Measurements from ENCODE around the gene TRNAU1AP. TPM values are rescaled to one million over a fixed set of nuclear protein-coding genes. Genes with fewer than 3 reads are reported as not detected.
"Not testable (repeated sequence)": the region's sequence is repeated elsewhere in the genome, so short reads cannot be mapped to it uniquely, and the experiment has no call there.

TRNAU1AP gene
- total RNA-seq, 1 donor from 2014 or later, result 15.1 TPM

DNA sequence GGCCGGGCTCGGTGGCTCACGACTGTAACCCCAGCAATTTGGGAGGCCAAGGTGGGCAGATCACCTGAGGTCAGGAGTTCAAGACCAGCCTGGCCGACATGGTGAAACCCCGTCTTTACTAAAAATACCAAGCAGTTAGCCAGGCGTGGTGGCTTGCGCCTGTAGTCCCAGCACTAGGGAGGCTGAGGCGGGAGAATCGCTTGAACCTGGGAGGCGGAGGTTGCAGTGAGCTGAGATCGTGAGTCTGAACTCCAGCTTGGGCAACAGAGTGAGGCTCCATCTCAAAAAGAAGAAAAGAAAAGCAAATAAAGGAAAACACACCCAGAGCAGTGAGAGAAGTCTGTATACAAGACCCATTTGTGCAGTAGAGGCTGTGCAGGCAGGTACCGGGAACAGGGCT lies 32.1 kb upstream of the TRNAU1AP start:
- not testable (repeated sequence) for H3K4me3 ChIP-seq (ENCODE audit: low read length in 3 of 3)

GRCh38 chr1:28521502-28522164 lies 31.3 kb upstream of the TRNAU1AP start:
- no peaks in the 10 kb centered on the region for H3K36me3 ChIP-seq (ENCODE audit: control insufficient read depth in 3 of 3, insufficient read depth in 3 of 3, low read length in 3 of 3)
- H3K4me1 ChIP-seq (ENCODE audit: control insufficient read depth in 3 of 3, insufficient read depth in 3 of 3, low read length in 3 of 3), result peaks cover 16 to 18% (median 17%) of the 10 kb centered on the region in 3 donors
- no peaks in the 10 kb centered on the region for H3K9me3 ChIP-seq (ENCODE audit: control insufficient read depth in 3 of 3, low read length in 3 of 3)
- H3K9ac ChIP-seq (ENCODE audit: low read depth in 1 of 3, low read length in 3 of 3), result no peak overlapping the region
- H3K4me3 ChIP-seq (ENCODE audit: low read length in 3 of 3), result no peak overlapping the region
- H3K27ac ChIP-seq (ENCODE audit: low read depth, low read length), result no peak overlapping the region
- H3K27me3 ChIP-seq (ENCODE audit: control insufficient read depth in 3 of 3, insufficient read depth in 3 of 3, low read length in 3 of 3), result no peaks in the 10 kb centered on the region

More for the DNA sequence above, 32.1 kb upstream of the TRNAU1AP start:
- not testable (repeated sequence) for H3K9ac ChIP-seq (ENCODE audit: low read depth in 1 of 3, low read length in 3 of 3); H3K9me3 ChIP-seq (ENCODE audit: control insufficient read depth in 3 of 3, low read length in 3 of 3); H3K36me3 ChIP-seq (ENCODE audit: control insufficient read depth in 3 of 3, insufficient read depth in 3 of 3, low read length in 3 of 3); H3K27ac ChIP-seq (ENCODE audit: low read depth, low read length); H3K27me3 ChIP-seq (ENCODE audit: control insufficient read depth in 3 of 3, insufficient read depth in 3 of 3, low read length in 3 of 3)
- H3K4me1 ChIP-seq (ENCODE audit: control insufficient read depth in 3 of 3, insufficient read depth in 3 of 3, low read length in 3 of 3), result peaks cover 16 to 18% (median 17%) of the 10 kb centered on the region in 3 donors

- H3K9me3 ChIP-seq (ENCODE audit: control insufficient read depth in 3 of 3, low read length in 3 of 3); H3K4me3 ChIP-seq (ENCODE audit: low read length in 3 of 3); H3K9ac ChIP-seq (ENCODE audit: low read depth in 1 of 3, low read length in 3 of 3); H3K36me3 ChIP-seq (ENCODE audit: control insufficient read depth in 3 of 3, insufficient read depth in 3 of 3, low read length in 3 of 3); H3K27me3 ChIP-seq (ENCODE audit: control insufficient read depth in 3 of 3, insufficient read depth in 3 of 3, low read length in 3 of 3); H3K27ac ChIP-seq (ENCODE audit: low read depth, low read length): not testable (repeated sequence)
- H3K4me1 ChIP-seq (ENCODE audit: control insufficient read depth in 3 of 3, insufficient read depth in 3 of 3, low read length in 3 of 3), result peaks cover 14 to 16% (median 14%) of the 10 kb centered on the region in 3 donors
Measured at GRCh38 chr1:28522537-28522936, 30.3 kb upstream of the TRNAU1AP start.

DNA sequence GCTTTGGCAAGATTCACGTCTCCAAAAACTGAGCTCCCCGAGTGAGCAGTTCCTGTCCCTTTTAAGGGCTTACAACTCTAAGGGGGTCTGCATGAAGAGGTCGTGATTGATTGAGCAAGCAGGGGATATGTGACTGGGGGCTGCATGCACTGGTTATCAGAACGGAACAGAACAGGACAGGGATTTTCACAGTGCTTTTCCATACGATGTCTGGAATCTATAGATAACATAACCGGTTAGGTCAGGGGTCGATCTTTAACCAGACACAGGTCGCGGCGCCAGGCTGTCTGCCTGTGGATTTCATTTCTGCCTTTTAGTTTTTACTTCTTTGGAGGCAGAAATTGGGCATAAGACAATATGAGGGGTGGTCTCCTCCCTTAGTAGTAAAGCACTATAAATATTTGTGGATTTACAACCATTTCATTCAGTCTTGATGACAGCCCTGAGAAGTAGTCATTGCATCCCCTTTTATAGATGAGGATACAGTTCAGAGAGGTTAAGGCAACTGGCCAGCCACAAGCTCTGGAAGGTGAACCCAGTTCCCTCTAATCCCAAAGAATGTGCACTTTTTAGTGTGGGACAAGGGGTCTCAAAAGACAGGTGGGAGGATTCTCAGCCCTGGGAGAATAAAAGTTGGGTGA lies 27.8 kb upstream of the TRNAU1AP start:
- H3K27ac ChIP-seq (ENCODE audit: low read depth, low read length); H3K4me1 ChIP-seq (ENCODE audit: control insufficient read depth in 3 of 3, insufficient read depth in 3 of 3, low read length in 3 of 3); H3K4me3 ChIP-seq (ENCODE audit: low read length in 3 of 3); H3K27me3 ChIP-seq (ENCODE audit: control insufficient read depth in 3 of 3, insufficient read depth in 3 of 3, low read length in 3 of 3); H3K9me3 ChIP-seq (ENCODE audit: control insufficient read depth in 3 of 3, low read length in 3 of 3); H3K36me3 ChIP-seq (ENCODE audit: control insufficient read depth in 3 of 3, insufficient read depth in 3 of 3, low read length in 3 of 3): not testable (repeated sequence)
- H3K9ac ChIP-seq (ENCODE audit: low read depth in 1 of 3, low read length in 3 of 3), result peak overlapping the region in 1 of 3 donors; percentile 20

GRCh38 chr1:28526886-28527285 lies 26.0 kb upstream of the TRNAU1AP start:
- Histone ChIP-seq H3K4me1 (ENCODE audit: control insufficient read depth in 3 of 3, insufficient read depth in 3 of 3, low read length in 3 of 3) (no peaks in the 10 kb centered on the region), H3K9me3 (ENCODE audit: control insufficient read depth in 3 of 3, low read length in 3 of 3) (no peaks in the 10 kb centered on the region), H3K36me3 (ENCODE audit: control insufficient read depth in 3 of 3, insufficient read depth in 3 of 3, low read length in 3 of 3) (peaks cover 1 to 6% (median 5%) of the 10 kb centered on the region in 3 donors), H3K4me3 (ENCODE audit: low read length in 3 of 3) (no peak overlapping the region), H3K27ac (ENCODE audit: low read depth, low read length) (no peak overlapping the region), H3K9ac (ENCODE audit: low read depth in 1 of 3, low read length in 3 of 3) (no peak overlapping the region), H3K27me3 (ENCODE audit: control insufficient read depth in 3 of 3, insufficient read depth in 3 of 3, low read length in 3 of 3) (no peaks in the 10 kb centered on the region)

DNA sequence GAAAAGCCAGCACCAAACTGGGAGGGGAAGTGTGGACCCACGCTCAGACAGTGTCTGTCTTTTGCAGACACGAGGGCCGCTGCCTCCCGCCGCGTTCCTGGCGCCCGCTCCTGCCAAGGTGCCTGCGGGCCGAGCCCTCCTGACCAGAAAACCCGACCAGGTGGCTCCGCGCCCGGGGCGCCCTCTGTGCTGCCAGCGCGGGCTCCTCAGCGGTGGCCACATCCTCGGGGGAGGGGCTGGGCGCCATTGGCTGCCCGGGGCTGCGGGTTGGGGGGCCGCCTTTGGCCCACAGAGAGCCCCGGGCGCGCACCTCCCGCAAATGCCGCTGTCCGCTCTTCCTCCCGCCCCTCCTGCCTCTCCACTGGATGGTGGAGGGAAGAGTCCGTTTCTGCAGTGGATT lies 22.4 kb upstream of the TRNAU1AP start:
- no peak overlapping the region for H3K27ac ChIP-seq (ENCODE audit: low read depth, low read length)
- H3K27me3 ChIP-seq (ENCODE audit: control insufficient read depth in 3 of 3, insufficient read depth in 3 of 3, low read length in 3 of 3), result no peaks in the 10 kb centered on the region
- no peak overlapping the region for H3K9ac ChIP-seq (ENCODE audit: low read depth in 1 of 3, low read length in 3 of 3)
- peaks cover 10 to 18% (median 16%) of the 10 kb centered on the region in 3 donors for H3K36me3 ChIP-seq (ENCODE audit: control insufficient read depth in 3 of 3, insufficient read depth in 3 of 3, low read length in 3 of 3)
- H3K9me3 ChIP-seq (ENCODE audit: control insufficient read depth in 3 of 3, low read length in 3 of 3), result no peaks in the 10 kb centered on the region
- no peaks in the 10 kb centered on the region for H3K4me1 ChIP-seq (ENCODE audit: control insufficient read depth in 3 of 3, insufficient read depth in 3 of 3, low read length in 3 of 3)
- H3K4me3 ChIP-seq (ENCODE audit: low read length in 3 of 3), result no peak overlapping the region

- no peak overlapping the region for H3K4me3 ChIP-seq (ENCODE audit: low read length in 3 of 3)
- no peaks in the 10 kb centered on the region for H3K27me3 ChIP-seq (ENCODE audit: control insufficient read depth in 3 of 3, insufficient read depth in 3 of 3, low read length in 3 of 3)
- no peak overlapping the region for H3K9ac ChIP-seq (ENCODE audit: low read depth in 1 of 3, low read length in 3 of 3)
- peaks cover 26 to 44% (median 40%) of the 10 kb centered on the region in 3 donors for H3K36me3 ChIP-seq (ENCODE audit: control insufficient read depth in 3 of 3, insufficient read depth in 3 of 3, low read length in 3 of 3)
- no peak overlapping the region for H3K27ac ChIP-seq (ENCODE audit: low read depth, low read length)
- H3K9me3 ChIP-seq (ENCODE audit: control insufficient read depth in 3 of 3, low read length in 3 of 3), result no peaks in the 10 kb centered on the region
- no peaks in the 10 kb centered on the region for H3K4me1 ChIP-seq (ENCODE audit: control insufficient read depth in 3 of 3, insufficient read depth in 3 of 3, low read length in 3 of 3)
Measured at GRCh38 chr1:28534671-28535070, 18.2 kb upstream of the TRNAU1AP start.

GRCh38 chr1:28535180-28535579 lies 17.7 kb upstream of the TRNAU1AP start:
- Histone ChIP-seq H3K4me1 (ENCODE audit: control insufficient read depth in 3 of 3, insufficient read depth in 3 of 3, low read length in 3 of 3) (no peaks in the 10 kb centered on the region), H3K27ac (ENCODE audit: low read depth, low read length) (no peak overlapping the region), H3K4me3 (ENCODE audit: low read length in 3 of 3) (no peak overlapping the region), H3K9me3 (ENCODE audit: control insufficient read depth in 3 of 3, low read length in 3 of 3) (no peaks in the 10 kb centered on the region), H3K27me3 (ENCODE audit: control insufficient read depth in 3 of 3, insufficient read depth in 3 of 3, low read length in 3 of 3) (no peaks in the 10 kb centered on the region), H3K9ac (ENCODE audit: low read depth in 1 of 3, low read length in 3 of 3) (no peak overlapping the region), H3K36me3 (ENCODE audit: control insufficient read depth in 3 of 3, insufficient read depth in 3 of 3, low read length in 3 of 3) (peaks cover 26 to 42% (median 40%) of the 10 kb centered on the region in 3 donors)

GRCh38 chr1:28537457-28538199 lies 15.3 kb upstream of the TRNAU1AP start:
- no peaks in the 10 kb centered on the region for H3K27me3 ChIP-seq (ENCODE audit: control insufficient read depth in 3 of 3, insufficient read depth in 3 of 3, low read length in 3 of 3)
- H3K4me3 ChIP-seq (ENCODE audit: low read length in 3 of 3), result no peak overlapping the region
- peaks cover 21 to 32% (median 32%) of the 10 kb centered on the region in 3 donors for H3K36me3 ChIP-seq (ENCODE audit: control insufficient read depth in 3 of 3, insufficient read depth in 3 of 3, low read length in 3 of 3)
- no peaks in the 10 kb centered on the region for H3K4me1 ChIP-seq (ENCODE audit: control insufficient read depth in 3 of 3, insufficient read depth in 3 of 3, low read length in 3 of 3)
- no peak overlapping the region for H3K27ac ChIP-seq (ENCODE audit: low read depth, low read length)
- H3K9ac ChIP-seq (ENCODE audit: low read depth in 1 of 3, low read length in 3 of 3), result no peak overlapping the region
- H3K9me3 ChIP-seq (ENCODE audit: control insufficient read depth in 3 of 3, low read length in 3 of 3), result no peaks in the 10 kb centered on the region

DNA sequence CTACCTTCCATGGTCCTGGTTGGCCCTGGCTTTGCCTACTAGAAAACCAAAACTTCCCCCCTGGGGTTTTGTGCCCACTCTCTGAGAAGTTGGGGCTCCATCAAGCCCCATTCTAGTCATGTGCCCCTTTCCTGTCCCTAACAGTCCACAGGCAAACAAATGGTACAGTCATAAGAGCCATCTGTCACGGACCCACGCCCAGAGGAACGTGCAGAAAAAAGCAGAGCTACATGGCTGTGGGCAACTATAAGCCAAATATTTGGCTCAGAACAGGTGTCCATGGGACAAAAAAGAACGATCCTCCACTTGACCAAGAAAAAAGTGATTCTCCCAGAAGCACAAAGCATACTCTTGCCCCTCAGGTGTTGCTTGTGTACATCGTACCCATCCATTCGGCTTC lies 14.6 kb upstream of the TRNAU1AP start:
- Histone ChIP-seq H3K9me3 (ENCODE audit: control insufficient read depth in 3 of 3, low read length in 3 of 3) (no peaks in the 10 kb centered on the region), H3K4me1 (ENCODE audit: control insufficient read depth in 3 of 3, insufficient read depth in 3 of 3, low read length in 3 of 3) (no peaks in the 10 kb centered on the region), H3K4me3 (ENCODE audit: low read length in 3 of 3) (no peak overlapping the region), H3K36me3 (ENCODE audit: control insufficient read depth in 3 of 3, insufficient read depth in 3 of 3, low read length in 3 of 3) (peaks cover 21 to 32% (median 32%) of the 10 kb centered on the region in 3 donors), H3K27me3 (ENCODE audit: control insufficient read depth in 3 of 3, insufficient read depth in 3 of 3, low read length in 3 of 3) (no peaks in the 10 kb centered on the region), H3K9ac (ENCODE audit: low read depth in 1 of 3, low read length in 3 of 3) (no peak overlapping the region), H3K27ac (ENCODE audit: low read depth, low read length) (no peak overlapping the region)
